ENCODE results near the gene LMO1.

- TF ChIP-seq ZBTB7A (IDR thresholded peaks at IDR 0.05; ENCODE audit: low read depth) (no peak), CREB1 (IDR thresholded peaks at IDR 0.05; ENCODE audit: low read depth) (no peak), REST (IDR thresholded peaks at IDR 0.05; ENCODE audit: low read depth) (no peak), EP300 (IDR thresholded peaks at IDR 0.05; ENCODE audit: borderline replicate concordance) (no peak), USF1 (IDR thresholded peaks at IDR 0.05) (no peak), TAF1 (IDR thresholded peaks at IDR 0.05; ENCODE audit: low read depth) (no peak), RAD21 (IDR thresholded peaks at IDR 0.05; ENCODE audit: low read depth) (no peak), YY1 (IDR thresholded peaks at IDR 0.05; ENCODE audit: low read depth) (no peak), CEBPB (IDR thresholded peaks at IDR 0.05) (no peak), NFIC (IDR thresholded peaks at IDR 0.05) (no peak), FOXM1 (IDR thresholded peaks at IDR 0.05; ENCODE audit: borderline replicate concordance, low read depth) (no peak)
These were observed 17.6 kb upstream of the LMO1 start for GRCh38 chr11:8281266-8281665.

Data from Ishikawa (cell line).